Ascending aorta (tissue), 2 donors: Measurements from ENCODE around the gene WNT11. TPM values are rescaled to one million over a fixed set of nuclear protein-coding genes. Genes with fewer than 3 reads are reported as not detected.

ENCODE experiments used
- DNase-seq, 2 donors: peaks; one replicate each; pipeline ENCODE4 v3.0.0-alpha.2; 2019; ENCODE audit warnings: low spot score in 2 of 2
- H3K27ac ChIP-seq, 2 donors: fragments of 200-600 bp; sonication (generic); one replicate each; pipeline ENCODE4 v1.5.1; 2016 to 2017; ENCODE audit warnings: mild to moderate bottlenecking in 1 of 2
- H3K27me3 ChIP-seq: fragments of 200-600 bp; sonication (generic); one replicate; pipeline ENCODE4 v1.5.1; 2017
- H3K36me3 ChIP-seq, 2 donors: fragments of 200-600 bp; sonication (generic); one replicate each; pipeline ENCODE4 v1.5.1; 2016
- H3K4me1 ChIP-seq, 2 donors: fragments of 200-600 bp; sonication (generic); one replicate each; pipeline ENCODE4 v1.5.1; 2016 to 2017; ENCODE audit warnings: mild to moderate bottlenecking in 1 of 2
- H3K4me3 ChIP-seq, 2 donors: fragments of 200-600 bp; sonication (generic); one replicate each; pipeline ENCODE4 v1.5.1; 2016 to 2017; ENCODE audit warnings: mild to moderate bottlenecking in 1 of 2
- H3K9me3 ChIP-seq, 2 donors: fragments of 200-600 bp; sonication (generic); one replicate each; pipeline ENCODE4 v1.5.1; 2016
- CTCF ChIP-seq, 3 experiments: fragments of 200-600 bp in 2 of 3; fragments of 450-650 bp in 1 of 3; sonication (generic) in 2 of 3; IDR thresholded peaks; one replicate each; pipeline ENCODE4 v1.5.1; 2016 to 2019; ENCODE audit warnings: antibody characterized with exemption in 3 of 3, mild to moderate bottlenecking in 1 of 3, moderate library complexity in 1 of 3
- intact Hi-C: fragments of 100-400 bp; cut with DNase I; formaldehyde crosslinking; loops from one replicate; pipeline ENCODE4 v1.15.1; 2023
- total RNA-seq: library from RNA; depleted of rRNA; stranded (reverse); fragments of >200 nt; gene quantifications from one replicate; pipeline ENCODE4 v1.1.0, GENCODE V29; 2016

Gene WNT11
- total RNA-seq, 1 donor from 2014 or later: 11.7 TPM

GRCh38 chr11:76158394-76159302, 47.7 kb downstream of the WNT11 start:
- H3K27me3 ChIP-seq: no peaks in the 10 kb centered on the region
- intact Hi-C loops: no loop called here
- H3K4me3 ChIP-seq: no peak overlapping the region
- no peak for DNase-seq
- TF ChIP-seq CTCF (IDR thresholded peaks at IDR 0.05): no peak
- no peak overlapping the region for H3K27ac ChIP-seq
- peaks cover 3 to 4% of the 10 kb centered on the region in 2 donors for H3K4me1 ChIP-seq
- H3K9me3 ChIP-seq: no peaks in the 10 kb centered on the region
- H3K36me3 ChIP-seq: no peaks in the 10 kb centered on the region

- intact Hi-C loops: no loop called here
Measured at GRCh38 chr11:76157891-76158290, 48.4 kb downstream of the WNT11 start.

GRCh38 chr11:76156971-76157427, 49.3 kb downstream of the WNT11 start:
- no peak for DNase-seq
- no peak overlapping the region for H3K4me3 ChIP-seq
- intact Hi-C loops: no loop called here

More at GRCh38 chr11:76157891-76158290, 48.4 kb downstream of the WNT11 start:
- peaks cover 3 to 4% of the 10 kb centered on the region in 2 donors for H3K4me1 ChIP-seq
- TF ChIP-seq CTCF (IDR thresholded peaks at IDR 0.05): no peak
- H3K9me3 ChIP-seq: no peaks in the 10 kb centered on the region
- no peak overlapping the region for H3K4me3 ChIP-seq
- no peaks in the 10 kb centered on the region for H3K27me3 ChIP-seq
- no peak for DNase-seq
- H3K27ac ChIP-seq: no peak overlapping the region
- H3K36me3 ChIP-seq: no peaks in the 10 kb centered on the region

GRCh38 chr11:76155500-76156227, 50.6 kb downstream of the WNT11 start:
- Histone ChIP-seq H3K4me3 (no peak overlapping the region), H3K36me3 (no peaks in the 10 kb centered on the region), H3K4me1 (no peaks in the 10 kb centered on the region), H3K9me3 (no peaks in the 10 kb centered on the region), H3K27ac (no peak overlapping the region), H3K27me3 (no peaks in the 10 kb centered on the region)
- intact Hi-C loops: no loop called here
- TF ChIP-seq CTCF (IDR thresholded peaks at IDR 0.05): no peak
- DNase-seq: no peak

More at GRCh38 chr11:76156971-76157427, 49.3 kb downstream of the WNT11 start:
- TF ChIP-seq CTCF (IDR thresholded peaks at IDR 0.05): no peak
- Histone ChIP-seq H3K27ac (no peak overlapping the region), H3K27me3 (no peaks in the 10 kb centered on the region), H3K4me1 (peaks cover 3 to 4% of the 10 kb centered on the region in 2 donors), H3K36me3 (no peaks in the 10 kb centered on the region), H3K9me3 (no peaks in the 10 kb centered on the region)

- intact Hi-C loops: loop anchor here (2.0 kb wide), 1 partner anchor 351 kb away; no protein-coding TSS in a partner anchor
- Histone ChIP-seq H3K27ac (no peak overlapping the region), H3K27me3 (no peaks in the 10 kb centered on the region), H3K9me3 (no peaks in the 10 kb centered on the region), H3K36me3 (no peaks in the 10 kb centered on the region), H3K4me3 (no peak overlapping the region), H3K4me1 (no peaks in the 10 kb centered on the region)
- no peak for TF ChIP-seq CTCF (IDR thresholded peaks at IDR 0.05)
- peak in 1 of 2 donors; percentile 60 for DNase-seq
Measured at GRCh38 chr11:76153571-76153923, 52.8 kb downstream of the WNT11 start.
